HL-60 (cell line): ENCODE data around the gene CDHR4.

Experiments used
- POLR2AphosphoS5 ChIP-seq: IDR thresholded peaks from 2 replicates; pipeline ENCODE4 v1.6.1; 2012; ENCODE audit warnings: low read depth
- SPI1 ChIP-seq: IDR thresholded peaks from 2 replicates; pipeline ENCODE4 v1.6.1; 2012; ENCODE audit warnings: low read depth, mild to moderate bottlenecking, borderline replicate concordance
- TF ChIP-seq, protein P1 (sequence below): IDR thresholded peaks from one replicate; pipeline ENCODE4 v1.5.1; 2011; ENCODE audit warnings: low read length, control low read depth, inconsistent platforms; ENCODE audit not compliant: insufficient read depth
- TF ChIP-seq, protein P2 (sequence below): IDR thresholded peaks from 2 replicates; pipeline ENCODE4 v1.6.1; 2012; ENCODE audit warnings: low read depth; ENCODE audit not compliant: insufficient replicate concordance

DNA sequence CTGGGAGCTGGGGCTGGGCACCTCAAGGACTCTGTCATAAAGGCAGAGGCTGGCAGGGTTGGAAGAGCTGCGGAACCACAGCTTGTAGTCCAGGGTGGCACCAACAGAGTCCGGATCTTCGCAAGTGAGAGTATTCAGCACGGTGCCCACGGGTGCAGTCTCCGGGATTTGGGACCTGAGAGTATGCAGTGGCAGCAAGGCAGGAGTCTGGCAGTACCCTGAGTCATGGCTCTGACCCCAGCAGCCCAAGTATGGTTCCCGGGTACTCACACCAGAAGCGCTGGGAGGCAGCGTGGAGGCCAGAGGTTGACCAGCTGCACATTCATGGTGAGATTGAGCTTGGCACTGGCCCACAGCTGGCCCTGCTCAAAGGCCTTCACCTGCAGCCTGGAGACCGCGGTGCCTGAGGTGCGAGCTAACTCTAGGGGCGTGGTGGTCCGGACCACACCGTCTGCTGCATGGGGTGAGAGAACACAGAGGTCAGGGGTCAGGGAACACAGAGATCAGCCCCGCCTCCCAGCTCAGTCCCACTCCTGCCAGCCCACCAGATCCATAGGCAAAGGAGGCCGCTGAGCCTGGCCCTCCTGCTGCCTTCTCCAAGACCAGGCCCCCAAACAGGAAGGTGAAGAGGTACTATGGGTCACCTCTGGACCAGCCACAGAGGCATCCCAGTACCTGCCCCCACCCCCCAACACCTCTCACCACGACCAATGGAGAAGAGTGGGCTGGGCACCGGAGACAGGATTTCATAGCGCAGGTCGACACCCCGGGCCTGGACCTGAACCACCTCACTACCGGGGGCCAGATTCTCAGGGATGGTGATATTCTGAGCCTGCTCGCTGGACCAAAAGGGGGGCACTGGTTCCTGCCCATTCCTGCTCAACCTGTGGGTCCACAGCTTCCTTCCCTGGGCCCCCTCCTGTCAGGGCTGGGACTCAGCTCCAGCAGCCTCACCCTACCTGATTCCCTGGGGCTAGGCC lies 4.5 kb downstream of the CDHR4 start:
- TF ChIP-seq, protein P1, sequence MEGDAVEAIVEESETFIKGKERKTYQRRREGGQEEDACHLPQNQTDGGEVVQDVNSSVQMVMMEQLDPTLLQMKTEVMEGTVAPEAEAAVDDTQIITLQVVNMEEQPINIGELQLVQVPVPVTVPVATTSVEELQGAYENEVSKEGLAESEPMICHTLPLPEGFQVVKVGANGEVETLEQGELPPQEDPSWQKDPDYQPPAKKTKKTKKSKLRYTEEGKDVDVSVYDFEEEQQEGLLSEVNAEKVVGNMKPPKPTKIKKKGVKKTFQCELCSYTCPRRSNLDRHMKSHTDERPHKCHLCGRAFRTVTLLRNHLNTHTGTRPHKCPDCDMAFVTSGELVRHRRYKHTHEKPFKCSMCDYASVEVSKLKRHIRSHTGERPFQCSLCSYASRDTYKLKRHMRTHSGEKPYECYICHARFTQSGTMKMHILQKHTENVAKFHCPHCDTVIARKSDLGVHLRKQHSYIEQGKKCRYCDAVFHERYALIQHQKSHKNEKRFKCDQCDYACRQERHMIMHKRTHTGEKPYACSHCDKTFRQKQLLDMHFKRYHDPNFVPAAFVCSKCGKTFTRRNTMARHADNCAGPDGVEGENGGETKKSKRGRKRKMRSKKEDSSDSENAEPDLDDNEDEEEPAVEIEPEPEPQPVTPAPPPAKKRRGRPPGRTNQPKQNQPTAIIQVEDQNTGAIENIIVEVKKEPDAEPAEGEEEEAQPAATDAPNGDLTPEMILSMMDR = no peak
- TF ChIP-seq, protein P2, sequence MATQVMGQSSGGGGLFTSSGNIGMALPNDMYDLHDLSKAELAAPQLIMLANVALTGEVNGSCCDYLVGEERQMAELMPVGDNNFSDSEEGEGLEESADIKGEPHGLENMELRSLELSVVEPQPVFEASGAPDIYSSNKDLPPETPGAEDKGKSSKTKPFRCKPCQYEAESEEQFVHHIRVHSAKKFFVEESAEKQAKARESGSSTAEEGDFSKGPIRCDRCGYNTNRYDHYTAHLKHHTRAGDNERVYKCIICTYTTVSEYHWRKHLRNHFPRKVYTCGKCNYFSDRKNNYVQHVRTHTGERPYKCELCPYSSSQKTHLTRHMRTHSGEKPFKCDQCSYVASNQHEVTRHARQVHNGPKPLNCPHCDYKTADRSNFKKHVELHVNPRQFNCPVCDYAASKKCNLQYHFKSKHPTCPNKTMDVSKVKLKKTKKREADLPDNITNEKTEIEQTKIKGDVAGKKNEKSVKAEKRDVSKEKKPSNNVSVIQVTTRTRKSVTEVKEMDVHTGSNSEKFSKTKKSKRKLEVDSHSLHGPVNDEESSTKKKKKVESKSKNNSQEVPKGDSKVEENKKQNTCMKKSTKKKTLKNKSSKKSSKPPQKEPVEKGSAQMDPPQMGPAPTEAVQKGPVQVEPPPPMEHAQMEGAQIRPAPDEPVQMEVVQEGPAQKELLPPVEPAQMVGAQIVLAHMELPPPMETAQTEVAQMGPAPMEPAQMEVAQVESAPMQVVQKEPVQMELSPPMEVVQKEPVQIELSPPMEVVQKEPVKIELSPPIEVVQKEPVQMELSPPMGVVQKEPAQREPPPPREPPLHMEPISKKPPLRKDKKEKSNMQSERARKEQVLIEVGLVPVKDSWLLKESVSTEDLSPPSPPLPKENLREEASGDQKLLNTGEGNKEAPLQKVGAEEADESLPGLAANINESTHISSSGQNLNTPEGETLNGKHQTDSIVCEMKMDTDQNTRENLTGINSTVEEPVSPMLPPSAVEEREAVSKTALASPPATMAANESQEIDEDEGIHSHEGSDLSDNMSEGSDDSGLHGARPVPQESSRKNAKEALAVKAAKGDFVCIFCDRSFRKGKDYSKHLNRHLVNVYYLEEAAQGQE = no peak
- TF ChIP-seq POLR2AphosphoS5 (no peak), SPI1 (no peak)
